ENCODE data around the gene CIAO3.
"Not testable (repeated sequence)": the region's sequence is repeated elsewhere in the genome, so short reads cannot be mapped to it uniquely, and the experiment has no call there.

CIAO3 gene

GRCh38 chr16:718922-719321, 21.9 kb downstream of the CIAO3 start:
- no peaks in the 10 kb centered on the region for H3K36me3 ChIP-seq (ENCODE audit: control insufficient read depth, insufficient read depth, low read length)
- no peak overlapping the region for H3K9ac ChIP-seq (ENCODE audit: low read depth, low read length)
- H3K27ac ChIP-seq (ENCODE audit: low read depth, low read length), result no peak overlapping the region
- peaks cover 28% of the 10 kb centered on the region for H3K27me3 ChIP-seq (ENCODE audit: control insufficient read depth, insufficient read depth, low read length)
- H3K9me3 ChIP-seq (ENCODE audit: control insufficient read depth, insufficient read depth, low read length), result no peaks in the 10 kb centered on the region
- no peak overlapping the region for H3K4me3 ChIP-seq (ENCODE audit: low read depth, low read length)
- H3K4me1 ChIP-seq (ENCODE audit: control insufficient read depth, insufficient read depth, low read length), result peaks cover 23% of the 10 kb centered on the region

- Histone ChIP-seq H3K9ac (ENCODE audit: low read depth, low read length) (no peak overlapping the region), H3K9me3 (ENCODE audit: control insufficient read depth, insufficient read depth, low read length) (no peaks in the 10 kb centered on the region), H3K27ac (ENCODE audit: low read depth, low read length) (no peak overlapping the region), H3K4me3 (ENCODE audit: low read depth, low read length) (no peak overlapping the region), H3K36me3 (ENCODE audit: control insufficient read depth, insufficient read depth, low read length) (no peaks in the 10 kb centered on the region), H3K27me3 (ENCODE audit: control insufficient read depth, insufficient read depth, low read length) (peaks cover 32% of the 10 kb centered on the region), H3K4me1 (ENCODE audit: control insufficient read depth, insufficient read depth, low read length) (peaks cover 23% of the 10 kb centered on the region)
Observed at GRCh38 chr16:718389-718788, 22.4 kb downstream of the CIAO3 start.

GRCh38 chr16:717450-718245, 23.1 kb downstream of the CIAO3 start:
- H3K27ac ChIP-seq (ENCODE audit: low read depth, low read length), result no peak overlapping the region
- H3K36me3 ChIP-seq (ENCODE audit: control insufficient read depth, insufficient read depth, low read length), result no peaks in the 10 kb centered on the region
- H3K9ac ChIP-seq (ENCODE audit: low read depth, low read length), result no peak overlapping the region
- no peaks in the 10 kb centered on the region for H3K9me3 ChIP-seq (ENCODE audit: control insufficient read depth, insufficient read depth, low read length)
- no peak overlapping the region for H3K4me3 ChIP-seq (ENCODE audit: low read depth, low read length)
- peaks cover 23% of the 10 kb centered on the region for H3K4me1 ChIP-seq (ENCODE audit: control insufficient read depth, insufficient read depth, low read length)
- peaks cover 32% of the 10 kb centered on the region for H3K27me3 ChIP-seq (ENCODE audit: control insufficient read depth, insufficient read depth, low read length)

- no peaks in the 10 kb centered on the region for H3K36me3 ChIP-seq (ENCODE audit: control insufficient read depth, insufficient read depth, low read length)
- H3K27me3 ChIP-seq (ENCODE audit: control insufficient read depth, insufficient read depth, low read length), result peaks cover 32% of the 10 kb centered on the region
- H3K27ac ChIP-seq (ENCODE audit: low read depth, low read length), result no peak overlapping the region
- H3K9ac ChIP-seq (ENCODE audit: low read depth, low read length), result no peak overlapping the region
- H3K9me3 ChIP-seq (ENCODE audit: control insufficient read depth, insufficient read depth, low read length), result no peaks in the 10 kb centered on the region
- H3K4me3 ChIP-seq (ENCODE audit: low read depth, low read length), result no peak overlapping the region; the same call in 1 of the 2 replicates
- peaks cover 23% of the 10 kb centered on the region for H3K4me1 ChIP-seq (ENCODE audit: control insufficient read depth, insufficient read depth, low read length)
Observed at GRCh38 chr16:716768-717325, 23.9 kb downstream of the CIAO3 start.

- Histone ChIP-seq H3K4me3 (ENCODE audit: low read depth, low read length) (peak overlapping the region; percentile 71), H3K27me3 (ENCODE audit: control insufficient read depth, insufficient read depth, low read length) (peaks cover 32% of the 10 kb centered on the region), H3K36me3 (ENCODE audit: control insufficient read depth, insufficient read depth, low read length) (no peaks in the 10 kb centered on the region), H3K9ac (ENCODE audit: low read depth, low read length) (no peak overlapping the region), H3K27ac (ENCODE audit: low read depth, low read length) (no peak overlapping the region), H3K4me1 (ENCODE audit: control insufficient read depth, insufficient read depth, low read length) (peaks cover 23% of the 10 kb centered on the region), H3K9me3 (ENCODE audit: control insufficient read depth, insufficient read depth, low read length) (no peaks in the 10 kb centered on the region)
Observed at GRCh38 chr16:716200-716568, 24.6 kb downstream of the CIAO3 start.

GRCh38 chr16:715477-716199, 25.2 kb downstream of the CIAO3 start:
- H3K27ac ChIP-seq (ENCODE audit: low read depth, low read length), result no peak overlapping the region
- H3K36me3 ChIP-seq (ENCODE audit: control insufficient read depth, insufficient read depth, low read length), result no peaks in the 10 kb centered on the region
- H3K27me3 ChIP-seq (ENCODE audit: control insufficient read depth, insufficient read depth, low read length), result peaks cover 32% of the 10 kb centered on the region
- peaks cover 23% of the 10 kb centered on the region for H3K4me1 ChIP-seq (ENCODE audit: control insufficient read depth, insufficient read depth, low read length)
- H3K9ac ChIP-seq (ENCODE audit: low read depth, low read length), result no peak overlapping the region
- no peaks in the 10 kb centered on the region for H3K9me3 ChIP-seq (ENCODE audit: control insufficient read depth, insufficient read depth, low read length)
- H3K4me3 ChIP-seq (ENCODE audit: low read depth, low read length), result peak overlapping the region; percentile 71

- no peak within 1 kb of the TSS for H3K9ac ChIP-seq (ENCODE audit: low read depth, low read length)
- no peaks in the 10 kb centered on the region for H3K9me3 ChIP-seq (ENCODE audit: control insufficient read depth, insufficient read depth, low read length)
- H3K27ac ChIP-seq (ENCODE audit: low read depth, low read length), result no peak within 1 kb of the TSS
- H3K4me3 ChIP-seq (ENCODE audit: low read depth, low read length), result peak within 1 kb of the TSS; percentile 71
- H3K27me3 ChIP-seq (ENCODE audit: control insufficient read depth, insufficient read depth, low read length), result peaks cover 32% of the 10 kb centered on the region
- no peaks in the 10 kb centered on the region for H3K36me3 ChIP-seq (ENCODE audit: control insufficient read depth, insufficient read depth, low read length)
- peaks cover 21% of the 10 kb centered on the region for H3K4me1 ChIP-seq (ENCODE audit: control insufficient read depth, insufficient read depth, low read length)
Observed at GRCh38 chr16:714558-715476, 26.0 kb downstream of the CIAO3 start, which contains the start of gene METRN. Gene METRN, plus strand, starts transcription at chr16:715118. Its CDS starts 172 bp downstream, at chr16:715290.

GRCh38 chr16:714079-714478, 26.7 kb downstream of the CIAO3 start:
- no peaks in the 10 kb centered on the region for H3K36me3 ChIP-seq (ENCODE audit: control insufficient read depth, insufficient read depth, low read length)
- no peak overlapping the region for H3K9ac ChIP-seq (ENCODE audit: low read depth, low read length)
- no peak overlapping the region for H3K4me3 ChIP-seq (ENCODE audit: low read depth, low read length)
- peaks cover 38% of the 10 kb centered on the region for H3K27me3 ChIP-seq (ENCODE audit: control insufficient read depth, insufficient read depth, low read length)
- no peaks in the 10 kb centered on the region for H3K9me3 ChIP-seq (ENCODE audit: control insufficient read depth, insufficient read depth, low read length)
- H3K4me1 ChIP-seq (ENCODE audit: control insufficient read depth, insufficient read depth, low read length), result peaks cover 14% of the 10 kb centered on the region
- no peak overlapping the region for H3K27ac ChIP-seq (ENCODE audit: low read depth, low read length)

GRCh38 chr16:712740-713250, 28.0 kb downstream of the CIAO3 start:
- not testable (repeated sequence) for H3K36me3 ChIP-seq (ENCODE audit: control insufficient read depth, insufficient read depth, low read length); H3K4me3 ChIP-seq (ENCODE audit: low read depth, low read length); H3K27ac ChIP-seq (ENCODE audit: low read depth, low read length); H3K9ac ChIP-seq (ENCODE audit: low read depth, low read length); H3K9me3 ChIP-seq (ENCODE audit: control insufficient read depth, insufficient read depth, low read length)
- peaks cover 11% of the 10 kb centered on the region for H3K4me1 ChIP-seq (ENCODE audit: control insufficient read depth, insufficient read depth, low read length)
- H3K27me3 ChIP-seq (ENCODE audit: control insufficient read depth, insufficient read depth, low read length), result peaks cover 43% of the 10 kb centered on the region

- Histone ChIP-seq H3K9ac (ENCODE audit: low read depth, low read length) (no peak overlapping the region), H3K27ac (ENCODE audit: low read depth, low read length) (no peak overlapping the region), H3K4me1 (ENCODE audit: control insufficient read depth, insufficient read depth, low read length) (peaks cover 11% of the 10 kb centered on the region), H3K27me3 (ENCODE audit: control insufficient read depth, insufficient read depth, low read length) (peaks cover 53% of the 10 kb centered on the region), H3K36me3 (ENCODE audit: control insufficient read depth, insufficient read depth, low read length) (no peaks in the 10 kb centered on the region), H3K9me3 (ENCODE audit: control insufficient read depth, insufficient read depth, low read length) (no peaks in the 10 kb centered on the region), H3K4me3 (ENCODE audit: low read depth, low read length) (no peak overlapping the region)
Observed at GRCh38 chr16:711548-712320, 29.1 kb downstream of the CIAO3 start.
